G401 (cell line): ENCODE data around the gene SLC7A6. TPM values are rescaled to one million over a fixed set of nuclear protein-coding genes. Genes with fewer than 3 reads are reported as not detected.
"Not testable (repeated sequence)": the region's sequence is repeated elsewhere in the genome, so short reads cannot be mapped to it uniquely, and the experiment has no call there.

ENCODE experiments used
- DNase-seq: peaks from one replicate; pipeline ENCODE4 v3.0.0-alpha.2; 2015; ENCODE audit warnings: low spot score
- in situ Hi-C: cut with HindIII; loops from 2 replicates; pipeline ENCODE4 v1.10.0; 2016; ENCODE audit warnings: low sequenced_read_pairs, mixed read lengths
- total RNA-seq: library from RNA; depleted of rRNA; stranded (reverse); fragments of >200 nt; shearing (Covaris generic); gene quantifications from 2 replicates; pipeline ENCODE4 v1.2.3, GENCODE V29; 2014

The SLC7A6 gene
- total RNA-seq, 1 experiment from 2014 or later: 21.5 TPM

GRCh38 chr16:68276223-68276622 is 11.9 kb downstream of the SLC7A6 start:
- in situ Hi-C loops: no loop called here

GRCh38 chr16:68279726-68280558 is 15.6 kb downstream of the SLC7A6 start:
- no peak for DNase-seq
- in situ Hi-C loops: no loop called here

More at GRCh38 chr16:68276223-68276622, 11.9 kb downstream of the SLC7A6 start:
- DNase-seq: no peak

GRCh38 chr16:68281368-68282063 is 17.2 kb downstream of the SLC7A6 start:
- DNase-seq: no peak
- in situ Hi-C loops: no loop called here

- in situ Hi-C loops: no loop called here
- no peak for DNase-seq
Observed at GRCh38 chr16:68282064-68282452, 17.7 kb downstream of the SLC7A6 start.

- in situ Hi-C loops: no loop called here
Observed at GRCh38 chr16:68283346-68283745, 19.0 kb downstream of the SLC7A6 start.

GRCh38 chr16:68283801-68284598 is 19.7 kb downstream of the SLC7A6 start:
- in situ Hi-C loops: no loop called here
- no peak for DNase-seq

More at GRCh38 chr16:68283346-68283745, 19.0 kb downstream of the SLC7A6 start:
- DNase-seq: no peak

GRCh38 chr16:68284847-68285246 is 20.5 kb downstream of the SLC7A6 start:
- in situ Hi-C loops: no loop called here

GRCh38 chr16:68285683-68286082 is 21.4 kb downstream of the SLC7A6 start:
- in situ Hi-C loops: no loop called here
- no peak for DNase-seq

More at GRCh38 chr16:68284847-68285246, 20.5 kb downstream of the SLC7A6 start:
- DNase-seq: no peak

- in situ Hi-C loops: no loop called here
- DNase-seq: no peak
Observed at GRCh38 chr16:68286153-68287074, 22.1 kb downstream of the SLC7A6 start.

GRCh38 chr16:68287276-68288251 is 23.2 kb downstream of the SLC7A6 start:
- DNase-seq: no peak
- in situ Hi-C loops: no loop called here

GRCh38 chr16:68288252-68288650 is 23.9 kb downstream of the SLC7A6 start:
- no peak for DNase-seq
- in situ Hi-C loops: no loop called here

GRCh38 chr16:68288796-68289195 is 24.5 kb downstream of the SLC7A6 start:
- DNase-seq, in situ Hi-C loops: not testable (repeated sequence)

- in situ Hi-C loops: no loop called here
- no peak for DNase-seq
Observed at GRCh38 chr16:68289202-68289601, 24.9 kb downstream of the SLC7A6 start.

GRCh38 chr16:68289621-68290329 is 25.4 kb downstream of the SLC7A6 start:
- in situ Hi-C loops: no loop called here

GRCh38 chr16:68290450-68290849 is 26.1 kb downstream of the SLC7A6 start:
- DNase-seq: no peak

More at GRCh38 chr16:68289621-68290329, 25.4 kb downstream of the SLC7A6 start:
- no peak for DNase-seq

GRCh38 chr16:68291227-68291626 is 26.9 kb downstream of the SLC7A6 start:
- DNase-seq: no peak
- in situ Hi-C loops: no loop called here

More at GRCh38 chr16:68290450-68290849, 26.1 kb downstream of the SLC7A6 start:
- in situ Hi-C loops: no loop called here

- no peak for DNase-seq
- in situ Hi-C loops: no loop called here
Observed at GRCh38 chr16:68292425-68292824, 28.1 kb downstream of the SLC7A6 start.
